SK-N-SH (cell line): ENCODE measurements around the gene HBG2. TPM values are rescaled to one million over a fixed set of nuclear protein-coding genes. Genes with fewer than 3 reads are reported as not detected.
"Not testable (repeated sequence)": the region's sequence is repeated elsewhere in the genome, so short reads cannot be mapped to it uniquely, and the experiment has no call there.

Source experiments
- CTCF ChIA-PET: fragments of 300-600, 350-600 bp; formaldehyde crosslinking; extraction: SDS; loops from one replicate; lab custom pipeline; 2021; lab: Yijun Ruan, JAX
- POLR2A ChIA-PET: fragments of 350-600 bp; sonication (Branson Sonifier 250); formaldehyde crosslinking; extraction: SDS; loops from one replicate; lab custom pipeline; 2020; ENCODE audit warnings: antibody characterized with exemption, inconsistent platforms; lab: Yijun Ruan, JAX
- DNase-seq: peaks from one replicate; pipeline ENCODE4 v3.0.0; 2012
- H2AFZ ChIP-seq: fragments of 200-600 bp; sonication (generic); 2 replicates; pipeline ENCODE4 v1.8.1; 2016; ENCODE audit warnings: antibody characterized with exemption, mild to moderate bottlenecking, low read depth
- H3F3A ChIP-seq: fragments of 200-600 bp; sonication (generic); replicated peaks from 2 replicates; pipeline ENCODE3; 2016; ENCODE audit warnings: antibody characterized with exemption, mild to moderate bottlenecking; ENCODE audit not compliant: insufficient read depth
- H3K27ac ChIP-seq, 2 experiments: fragments of 200-500 bp in 1 of 2; fragments of 200-600 bp in 1 of 2; sonication (Bioruptor generic) in 1 of 2; sonication (generic), shearing (Covaris generic) in 1 of 2; 2 replicates each; pipeline versions ENCODE4 v1.5.1 to v1.6.1; 2014 to 2016; ENCODE audit warnings: low read depth in 2 of 2, inconsistent platforms in 1 of 2, low read length in 1 of 2, mild to moderate bottlenecking in 1 of 2, mixed read lengths in 1 of 2
- H3K27me3 ChIP-seq: fragments of 200-600 bp; sonication (generic), shearing (Covaris generic); 2 replicates; pipeline ENCODE4 v1.6.1; 2016; ENCODE audit warnings: mixed run types; ENCODE audit not compliant: insufficient read depth
- H3K36me3 ChIP-seq, 2 experiments: fragments of 200-500 bp in 1 of 2; fragments of 200-600 bp in 1 of 2; sonication (Bioruptor generic) in 1 of 2; sonication (generic) in 1 of 2; replicated peaks in 1 of 2; 2 replicates each; pipeline versions ENCODE3 to v1.5.1; 2014 to 2016; ENCODE audit warnings: low read length in 1 of 2, mild to moderate bottlenecking in 1 of 2; ENCODE audit not compliant: insufficient read depth in 2 of 2, control insufficient read depth in 1 of 2
- H3K4me1 ChIP-seq, 2 experiments: fragments of 200-500 bp in 1 of 2; fragments of 200-600 bp in 1 of 2; sonication (Bioruptor generic) in 1 of 2; sonication (generic), shearing (Covaris generic) in 1 of 2; 2 replicates each; pipeline versions ENCODE4 v1.5.1 to v1.6.1; 2014 to 2016; ENCODE audit warnings: low read depth in 1 of 2, low read length in 1 of 2, mixed run types in 1 of 2; ENCODE audit not compliant: insufficient read depth in 2 of 2, control insufficient read depth in 1 of 2
- H3K4me2 ChIP-seq: fragments of 200-600 bp; sonication (generic), shearing (Covaris generic); 2 replicates; pipeline ENCODE4 v1.6.1; 2017; ENCODE audit warnings: mixed run types
- H3K4me3 ChIP-seq, 2 experiments: fragments of 200-500 bp in 1 of 2; fragments of 200-600 bp in 1 of 2; sonication (Bioruptor generic) in 1 of 2; sonication (generic), shearing (Covaris generic) in 1 of 2; 2 replicates each; pipeline versions ENCODE4 v1.5.1 to v1.8.1; 2014 to 2016; ENCODE audit warnings: low read depth in 2 of 2, inconsistent platforms in 1 of 2, low read length in 1 of 2, mild to moderate bottlenecking in 1 of 2, mixed read lengths in 1 of 2, moderate library complexity in 1 of 2
- H3K79me2 ChIP-seq: fragments of 200-600 bp; sonication (generic); 2 replicates; pipeline ENCODE4 v1.8.1; 2017; ENCODE audit warnings: mild to moderate bottlenecking; ENCODE audit not compliant: insufficient read depth
- H3K9ac ChIP-seq: fragments of 200-600 bp; sonication (generic); 2 replicates; pipeline ENCODE4 v1.6.1; 2017; ENCODE audit warnings: mixed run types
- H3K9me2 ChIP-seq: fragments of 200-600 bp; sonication (generic); 2 replicates; pipeline ENCODE4 v1.6.1; 2017; ENCODE audit warnings: mixed run types
- H3K9me3 ChIP-seq: fragments of 200-600 bp; sonication (generic); 2 replicates; pipeline ENCODE4 v1.6.1; 2017; ENCODE audit warnings: mixed run types, mild to moderate bottlenecking, moderate library complexity
- H4K20me1 ChIP-seq: fragments of 200-600 bp; sonication (generic); 2 replicates; pipeline ENCODE4 v1.6.1; 2017; ENCODE audit warnings: mild to moderate bottlenecking, mixed run types; ENCODE audit not compliant: insufficient read depth
- ELF1 ChIP-seq: IDR thresholded peaks from 2 replicates; pipeline ENCODE4 v1.4.0; 2012
- EZH2phosphoT487 ChIP-seq: fragments of 200-600 bp; sonication (generic); IDR thresholded peaks from 2 replicates; pipeline ENCODE4 v1.6.1; 2017; ENCODE audit warnings: low read depth, mixed run types, mild to moderate bottlenecking, antibody characterized with exemption, moderate library complexity, borderline replicate concordance
- FOSL2 ChIP-seq: IDR thresholded peaks from 2 replicates; pipeline ENCODE4 v1.4.0; 2012; ENCODE audit warnings: low read depth, mild to moderate bottlenecking, moderate library complexity, borderline replicate concordance
- FOXM1 ChIP-seq: IDR thresholded peaks from 2 replicates; pipeline ENCODE4 v1.4.0; 2012; ENCODE audit warnings: low read depth, mild to moderate bottlenecking
- GABPA ChIP-seq: IDR thresholded peaks from 2 replicates; pipeline ENCODE4 v1.4.0; 2012; ENCODE audit warnings: low read depth, mild to moderate bottlenecking
- MEF2A ChIP-seq: IDR thresholded peaks from 2 replicates; pipeline ENCODE4 v1.4.0; 2012; ENCODE audit warnings: low read depth, borderline replicate concordance
- MXI1 ChIP-seq: IDR thresholded peaks from 2 replicates; pipeline ENCODE4 v1.6.1; 2012; ENCODE audit warnings: mild to moderate bottlenecking, low read depth, low read length, improper control_type of control experiment
- POLR2AphosphoS5 ChIP-seq: IDR thresholded peaks from 2 replicates; pipeline ENCODE4 v1.6.1; 2012; ENCODE audit warnings: low read depth, low read length
- RFX5 ChIP-seq: IDR thresholded peaks from 2 replicates; pipeline ENCODE4 v1.6.1; 2012; ENCODE audit warnings: mild to moderate bottlenecking, improper control_type of control experiment, low read length
- TAF1 ChIP-seq: IDR thresholded peaks from 2 replicates; pipeline ENCODE4 v1.6.1; 2012; ENCODE audit warnings: low read depth, mild to moderate bottlenecking, low read length, moderate library complexity, borderline replicate concordance
- TCF12 ChIP-seq: IDR thresholded peaks from 2 replicates; pipeline ENCODE4 v1.4.0; 2012
- TEAD4 ChIP-seq: IDR thresholded peaks from 2 replicates; pipeline ENCODE4 v1.4.0; 2012; ENCODE audit warnings: mild to moderate bottlenecking, borderline replicate concordance; ENCODE audit not compliant: insufficient read depth
- WGBS: methylation state at CpG from one replicate; pipeline ENCODE4 v1.1.6; 2017; ENCODE audit warnings: low lambda C conversion rate; 5-methylcytosine and 5-hydroxymethylcytosine counted together
- polyA plus RNA-seq, 3 experiments: library from polyadenylated mRNA; depleted of rRNA; stranded (reverse); fragments of >200 nt; gene quantifications; 2 replicates each; pipeline ENCODE4 v1.2.3, GENCODE V29; 2012
- TF ChIP-seq, protein P1 (sequence below): IDR thresholded peaks from 2 replicates; pipeline ENCODE4; 2012

Gene HBG2
- polyA plus RNA-seq, 1 of the 3 experiments (the other 2 are of a cell fraction) = 0.33 TPM

- no peaks in the 10 kb centered on the region for H3K79me2 ChIP-seq
- no peaks in the 10 kb centered on the region for H3K9me2 ChIP-seq
- no peaks in the 10 kb centered on the region for H3K9me3 ChIP-seq
- H3K4me1 ChIP-seq = no peaks in the 10 kb centered on the region
- H4K20me1 ChIP-seq = no peaks in the 10 kb centered on the region
- H3K36me3 ChIP-seq = no peaks in the 10 kb centered on the region
- ChIA-PET POLR2A (no interaction called here), CTCF (no interaction called here)
- whole genome bisulfite sequencing = 4% methylated on average over 4 of the region's 4 CpGs
- TF ChIP-seq TCF12 = no peak
- TF ChIP-seq RFX5 = no peak
- no peak for TF ChIP-seq TAF1
- TF ChIP-seq MXI1 = no peak
- no peak for TF ChIP-seq POLR2AphosphoS5
- no peak for TF ChIP-seq ELF1
- no peak for TF ChIP-seq EZH2phosphoT487
- no peak for TF ChIP-seq FOSL2
- TF ChIP-seq TEAD4 = no peak
- TF ChIP-seq MEF2A = no peak
- TF ChIP-seq, protein P1, sequence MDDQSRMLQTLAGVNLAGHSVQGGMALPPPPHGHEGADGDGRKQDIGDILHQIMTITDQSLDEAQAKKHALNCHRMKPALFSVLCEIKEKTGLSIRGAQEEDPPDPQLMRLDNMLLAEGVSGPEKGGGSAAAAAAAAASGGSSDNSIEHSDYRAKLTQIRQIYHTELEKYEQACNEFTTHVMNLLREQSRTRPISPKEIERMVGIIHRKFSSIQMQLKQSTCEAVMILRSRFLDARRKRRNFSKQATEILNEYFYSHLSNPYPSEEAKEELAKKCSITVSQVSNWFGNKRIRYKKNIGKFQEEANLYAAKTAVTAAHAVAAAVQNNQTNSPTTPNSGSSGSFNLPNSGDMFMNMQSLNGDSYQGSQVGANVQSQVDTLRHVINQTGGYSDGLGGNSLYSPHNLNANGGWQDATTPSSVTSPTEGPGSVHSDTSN = no peak
- no peak for TF ChIP-seq FOXM1
- no peak for TF ChIP-seq GABPA
- H3F3A ChIP-seq = no peaks in the 10 kb centered on the region
- H3K4me3 ChIP-seq = no peak overlapping the region
- H3K9ac ChIP-seq = no peak overlapping the region
- H3K4me2 ChIP-seq = no peak overlapping the region
- peaks cover 6% of the 10 kb centered on the region; the same call in 1 of the 2 replicates for H3K27me3 ChIP-seq
- no peak overlapping the region for H2AFZ ChIP-seq
- no peak overlapping the region for H3K27ac ChIP-seq
- no peak for DNase-seq
Observed at GRCh38 chr11:5297721-5298323, 43.2 kb upstream of the HBG2 start.

DNA sequence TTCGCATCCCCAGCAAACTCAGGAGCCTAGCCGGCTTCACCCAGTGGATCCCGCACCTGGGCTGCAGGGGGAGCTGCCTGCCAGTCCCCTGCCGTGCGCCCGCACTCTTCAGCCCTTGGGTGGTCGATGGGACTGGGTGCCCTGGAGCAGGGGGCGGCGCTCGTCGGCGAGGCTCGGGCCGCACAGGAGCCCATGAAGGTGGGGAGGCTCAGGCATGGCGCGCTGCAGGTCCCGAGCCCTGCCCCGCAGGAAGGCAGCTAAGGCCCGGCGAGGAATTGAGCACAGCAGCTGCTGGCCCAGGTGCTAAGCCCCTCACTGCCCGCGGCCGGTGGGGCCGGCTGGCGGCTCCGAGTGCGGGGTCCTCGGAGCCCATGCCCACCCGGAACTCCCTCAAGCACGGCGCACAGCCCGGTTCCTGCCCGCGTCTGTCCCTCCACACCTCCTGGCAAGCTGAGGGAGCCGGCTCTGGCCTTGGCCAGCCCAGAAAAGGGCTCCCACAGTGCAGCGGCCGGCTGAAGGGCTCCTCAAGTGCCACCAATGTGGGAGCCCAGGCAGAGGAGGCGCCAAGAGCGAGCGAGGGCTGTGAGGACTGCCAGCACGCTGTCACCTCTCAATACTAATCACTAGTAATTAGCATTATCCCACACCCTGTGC lies 39.9 kb upstream of the HBG2 start:
- 19% methylated on average over 14 of the region's 41 CpGs for WGBS
- not testable (repeated sequence) for DNase-seq
- CTCF ChIA-PET = interaction anchor here (0.6 kb wide), 1 partner anchor 1110 kb away, joined by 3 read pairs; no protein-coding TSS in a partner anchor

More for the DNA sequence above, 39.9 kb upstream of the HBG2 start:
- H2AFZ ChIP-seq, H3K9me2 ChIP-seq, H4K20me1 ChIP-seq, H3F3A ChIP-seq, H3K27ac ChIP-seq, H3K36me3 ChIP-seq, H3K27me3 ChIP-seq, H3K79me2 ChIP-seq, H3K9me3 ChIP-seq, H3K4me3 ChIP-seq, H3K4me1 ChIP-seq, POLR2A ChIA-PET, H3K9ac ChIP-seq, H3K4me2 ChIP-seq: not testable (repeated sequence)
